HepG2 (cell line): Measurements from ENCODE around the gene SCUBE1.

Experiments
- BCL6 ChIP-seq: IDR thresholded peaks from 2 replicates; pipeline ENCODE4 v1.6.1; 2016; ENCODE audit warnings: missing genetic modification reagents, missing compliant biosample characterization
- TAF1 ChIP-seq: sonication (generic); formaldehyde crosslinking; IDR thresholded peaks from 2 replicates; pipeline ENCODE4 v1.4.0; 2020; ENCODE audit warnings: missing genetic modification reagents

DNA sequence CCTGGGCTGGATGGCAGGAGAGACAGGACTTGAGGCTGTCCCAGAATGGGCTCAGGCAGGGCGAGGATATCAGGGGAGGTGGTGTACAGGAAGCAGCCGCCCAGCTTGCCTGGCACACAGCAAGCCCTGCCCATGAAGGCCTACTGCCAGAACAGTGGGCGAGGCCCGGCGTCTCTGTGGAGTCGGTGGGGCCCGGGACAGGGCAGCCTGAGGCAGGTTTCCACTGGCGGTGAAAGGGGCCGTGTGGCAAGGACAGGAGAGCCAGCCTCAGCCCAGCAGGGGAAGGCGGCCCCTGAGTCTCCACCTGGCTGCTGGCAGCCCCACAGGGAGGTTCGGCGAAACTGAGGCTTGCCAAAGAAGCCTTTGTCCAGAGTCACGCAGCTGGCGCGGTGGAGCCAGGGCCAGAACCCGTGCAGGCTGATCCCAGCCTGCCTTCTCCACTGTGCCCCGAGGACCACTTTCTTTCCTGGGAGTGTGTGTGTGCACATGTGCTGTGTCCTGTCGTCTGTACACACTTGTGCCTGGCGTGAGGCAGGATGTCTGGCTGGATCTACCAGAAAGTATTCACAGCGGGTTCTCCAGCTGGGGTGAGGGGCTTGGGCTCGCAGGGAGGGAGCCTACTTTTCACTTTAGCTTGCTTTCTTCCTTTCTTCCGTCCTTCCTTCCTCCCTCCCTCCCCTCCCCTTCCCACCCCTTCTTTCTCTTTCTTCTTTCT is 190.7 kb downstream of the SCUBE1 start:
- TF ChIP-seq BCL6, result no peak
- no peak for TF ChIP-seq TAF1 (CRISPR knock-in tag)
